ENCODE results near the gene PAX6. TPM values are rescaled to one million over a fixed set of nuclear protein-coding genes. Genes with fewer than 3 reads are reported as not detected.

PAX6 gene
- total RNA-seq, 2 experiments from 2014 or later = not detected

- POLR2A ChIA-PET = no interaction called here
- Mint-ChIP-seq H3K4me1 (ENCODE audit: low read depth) (peaks cover 33% of the 10 kb centered on the region), H3K27ac (peak overlapping the region; percentile 78), H3K9me3 (ENCODE audit: insufficient read depth) (no peaks in the 10 kb centered on the region), H3K4me3 (peak overlapping the region; percentile 47), H3K27me3 (ENCODE audit: low read depth) (peaks cover 87% of the 10 kb centered on the region), H3K36me3 (ENCODE audit: low read depth) (peaks cover 15% of the 10 kb centered on the region)
- ATAC-seq (no peak), DNase-seq (no peak)
- CTCF ChIA-PET = no interaction called here
Observed at GRCh38 chr11:31805037-31805628, 6.0 kb downstream of the PAX6 start.

DNA sequence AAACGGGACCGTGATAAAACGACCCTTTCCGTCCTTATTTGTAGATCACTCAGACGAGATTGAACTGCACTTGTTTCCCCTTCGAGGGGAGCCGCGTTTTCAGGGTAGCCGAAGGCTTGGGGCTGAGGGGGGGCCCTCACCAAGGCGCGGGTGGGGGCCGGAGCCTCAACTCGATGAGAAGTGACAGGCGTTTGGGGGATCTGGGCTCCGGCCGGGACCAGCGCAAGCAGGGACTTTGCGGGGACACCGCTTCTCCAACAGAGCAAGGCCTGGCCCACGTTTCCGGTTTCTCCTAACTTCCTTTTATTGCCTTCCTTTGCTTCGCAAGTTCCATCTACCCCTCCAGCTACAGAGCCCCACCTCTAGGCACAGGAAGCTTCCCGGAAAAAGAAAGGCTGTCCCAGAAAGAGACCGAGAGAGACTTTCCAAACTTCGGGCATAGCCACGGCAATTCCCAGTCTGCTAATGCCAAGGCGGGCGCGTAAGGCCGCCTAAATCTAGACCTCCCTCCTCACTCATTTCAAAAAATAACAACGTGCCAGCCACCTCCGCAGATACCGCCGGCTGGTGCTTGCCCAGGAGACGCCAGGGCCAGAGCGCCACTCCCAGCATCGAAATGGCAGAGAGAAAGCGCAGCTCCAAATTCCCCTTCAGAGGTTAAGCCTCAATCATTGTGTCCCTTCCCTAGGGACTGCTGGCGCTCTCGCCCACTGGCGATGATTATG, 6.6 kb downstream of the PAX6 start:
- H3K9me3 Mint-ChIP-seq (ENCODE audit: insufficient read depth) = no peaks in the 10 kb centered on the region
- peaks cover 86% of the 10 kb centered on the region for H3K27me3 Mint-ChIP-seq (ENCODE audit: low read depth)
- no peak for ATAC-seq
- ChIA-PET CTCF (interaction anchor here (0.7 kb wide), 1 partner anchor 151 kb away, joined by 3 read pairs; no protein-coding TSS in a partner anchor), POLR2A (no interaction called here)
- peaks cover 17% of the 10 kb centered on the region for H3K36me3 Mint-ChIP-seq (ENCODE audit: low read depth)
- peak overlapping the region; percentile 47 for H3K4me3 Mint-ChIP-seq
- peaks cover 33% of the 10 kb centered on the region for H3K4me1 Mint-ChIP-seq (ENCODE audit: low read depth)
- DNase-seq = no peak
- H3K27ac Mint-ChIP-seq = peak overlapping the region; percentile 78

- DNase-seq (no peak), ATAC-seq (no peak)
- peaks cover 29% of the 10 kb centered on the region for H3K4me1 Mint-ChIP-seq (ENCODE audit: low read depth)
- peaks cover 17% of the 10 kb centered on the region for H3K36me3 Mint-ChIP-seq (ENCODE audit: low read depth)
- ChIA-PET POLR2A (no interaction called here), CTCF (interaction anchor here (0.7 kb wide), 1 partner anchor 150 kb away, joined by 3 read pairs; no protein-coding TSS in a partner anchor)
- peak overlapping the region; percentile 47 for H3K4me3 Mint-ChIP-seq
- H3K27ac Mint-ChIP-seq = peak overlapping the region; percentile 52
- peaks cover 85% of the 10 kb centered on the region for H3K27me3 Mint-ChIP-seq (ENCODE audit: low read depth)
- H3K9me3 Mint-ChIP-seq (ENCODE audit: insufficient read depth) = no peaks in the 10 kb centered on the region
Observed at GRCh38 chr11:31803813-31804311, 7.3 kb downstream of the PAX6 start.

GRCh38 chr11:31802990-31803812, 7.9 kb downstream of the PAX6 start:
- H3K27me3 Mint-ChIP-seq (ENCODE audit: low read depth) = peaks cover 83% of the 10 kb centered on the region
- H3K36me3 Mint-ChIP-seq (ENCODE audit: low read depth) = peaks cover 17% of the 10 kb centered on the region
- ChIA-PET CTCF (interaction anchor here (0.7 kb wide), 1 partner anchor 150 kb away, joined by 3 read pairs; no protein-coding TSS in a partner anchor), POLR2A (no interaction called here)
- H3K4me3 Mint-ChIP-seq = peak overlapping the region; percentile 47
- peak overlapping the region; percentile 47 for H3K27ac Mint-ChIP-seq
- peak; percentile 39 for ATAC-seq
- H3K9me3 Mint-ChIP-seq (ENCODE audit: insufficient read depth) = no peaks in the 10 kb centered on the region
- H3K4me1 Mint-ChIP-seq (ENCODE audit: low read depth) = peaks cover 29% of the 10 kb centered on the region
- no peak for DNase-seq

- POLR2A ChIA-PET = no interaction called here
- peak overlapping the region; percentile 22 for H3K27ac Mint-ChIP-seq
- CTCF ChIA-PET = no interaction called here
- DNase-seq = no peak
- H3K4me3 Mint-ChIP-seq = no peak overlapping the region
- no peaks in the 10 kb centered on the region for H3K9me3 Mint-ChIP-seq (ENCODE audit: insufficient read depth)
- no peak for ATAC-seq
- H3K4me1 Mint-ChIP-seq (ENCODE audit: low read depth) = peaks cover 32% of the 10 kb centered on the region
- peaks cover 81% of the 10 kb centered on the region for H3K27me3 Mint-ChIP-seq (ENCODE audit: low read depth)
- peaks cover 20% of the 10 kb centered on the region for H3K36me3 Mint-ChIP-seq (ENCODE audit: low read depth)
Observed at GRCh38 chr11:31802609-31802989, 8.5 kb downstream of the PAX6 start.

GRCh38 chr11:31802000-31802551, 9.0 kb downstream of the PAX6 start:
- H3K4me1 Mint-ChIP-seq (ENCODE audit: low read depth) = peaks cover 32% of the 10 kb centered on the region
- CTCF ChIA-PET = no interaction called here

GRCh38 chr11:31801298-31801702, 9.8 kb downstream of the PAX6 start:
- ChIA-PET CTCF (no interaction called here), POLR2A (no interaction called here)
- H3K27me3 Mint-ChIP-seq (ENCODE audit: low read depth) = peaks cover 78% of the 10 kb centered on the region
- no peaks in the 10 kb centered on the region for H3K9me3 Mint-ChIP-seq (ENCODE audit: insufficient read depth)
- no peak for DNase-seq
- peaks cover 32% of the 10 kb centered on the region for H3K4me1 Mint-ChIP-seq (ENCODE audit: low read depth)
- peaks cover 23% of the 10 kb centered on the region for H3K36me3 Mint-ChIP-seq (ENCODE audit: low read depth)
- no peak for ATAC-seq
- no peak overlapping the region for H3K4me3 Mint-ChIP-seq
- no peak overlapping the region for H3K27ac Mint-ChIP-seq

More at GRCh38 chr11:31802000-31802551, 9.0 kb downstream of the PAX6 start:
- DNase-seq (no peak), ATAC-seq (no peak)
- POLR2A ChIA-PET = no interaction called here
- Mint-ChIP-seq H3K27me3 (ENCODE audit: low read depth) (peaks cover 78% of the 10 kb centered on the region), H3K4me3 (no peak overlapping the region), H3K27ac (no peak overlapping the region), H3K36me3 (ENCODE audit: low read depth) (peaks cover 20% of the 10 kb centered on the region), H3K9me3 (ENCODE audit: insufficient read depth) (no peaks in the 10 kb centered on the region)

DNA sequence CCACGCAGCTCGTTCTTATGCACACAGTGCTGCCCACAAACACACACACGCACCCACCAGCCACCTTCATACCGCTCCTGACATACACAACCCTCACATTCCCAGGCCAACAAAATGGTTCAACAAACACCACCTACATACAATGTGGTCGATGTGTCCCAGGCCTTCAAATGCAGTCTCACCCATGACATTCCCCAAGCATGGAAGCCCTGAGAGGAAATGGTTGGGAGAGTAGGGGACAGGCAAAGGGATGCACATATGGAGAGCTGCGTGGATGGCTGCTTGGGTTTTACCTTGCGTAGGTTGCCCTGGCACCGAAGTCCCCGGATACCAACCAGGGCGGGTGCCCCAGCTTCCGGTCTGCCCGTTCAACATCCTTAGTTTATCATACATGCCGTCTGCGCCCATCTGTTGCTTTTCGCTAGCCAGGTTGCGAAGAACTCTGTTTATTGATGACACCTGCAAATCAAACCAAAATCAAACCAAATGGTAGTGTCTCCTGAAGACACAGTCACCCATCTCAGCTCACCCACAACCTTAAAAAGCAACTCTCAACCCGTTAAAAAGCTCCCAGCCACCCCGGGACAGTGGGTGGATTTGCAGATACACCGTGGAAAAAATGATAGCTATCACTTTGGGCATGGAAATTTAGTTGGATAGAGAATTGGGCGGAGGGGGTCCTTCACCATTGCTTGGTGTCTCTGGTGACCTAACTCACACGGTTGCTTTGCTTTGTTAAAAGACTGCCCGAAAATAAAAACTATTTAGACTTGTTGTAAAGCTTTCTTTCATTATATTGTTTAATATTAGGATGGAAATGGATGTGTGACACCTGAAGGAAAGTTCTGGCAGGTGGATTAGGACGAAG, 10.5 kb downstream of the PAX6 start:
- Mint-ChIP-seq H3K27me3 (ENCODE audit: low read depth) (peaks cover 83% of the 10 kb centered on the region), H3K4me1 (ENCODE audit: low read depth) (peaks cover 32% of the 10 kb centered on the region), H3K4me3 (peak overlapping the region; percentile 2), H3K27ac (peak overlapping the region; percentile 17), H3K36me3 (ENCODE audit: low read depth) (peaks cover 23% of the 10 kb centered on the region), H3K9me3 (ENCODE audit: insufficient read depth) (no peaks in the 10 kb centered on the region)
- ATAC-seq = no peak
- DNase-seq = no peak
- POLR2A ChIA-PET = no interaction called here
- CTCF ChIA-PET = no interaction called here

DNA sequence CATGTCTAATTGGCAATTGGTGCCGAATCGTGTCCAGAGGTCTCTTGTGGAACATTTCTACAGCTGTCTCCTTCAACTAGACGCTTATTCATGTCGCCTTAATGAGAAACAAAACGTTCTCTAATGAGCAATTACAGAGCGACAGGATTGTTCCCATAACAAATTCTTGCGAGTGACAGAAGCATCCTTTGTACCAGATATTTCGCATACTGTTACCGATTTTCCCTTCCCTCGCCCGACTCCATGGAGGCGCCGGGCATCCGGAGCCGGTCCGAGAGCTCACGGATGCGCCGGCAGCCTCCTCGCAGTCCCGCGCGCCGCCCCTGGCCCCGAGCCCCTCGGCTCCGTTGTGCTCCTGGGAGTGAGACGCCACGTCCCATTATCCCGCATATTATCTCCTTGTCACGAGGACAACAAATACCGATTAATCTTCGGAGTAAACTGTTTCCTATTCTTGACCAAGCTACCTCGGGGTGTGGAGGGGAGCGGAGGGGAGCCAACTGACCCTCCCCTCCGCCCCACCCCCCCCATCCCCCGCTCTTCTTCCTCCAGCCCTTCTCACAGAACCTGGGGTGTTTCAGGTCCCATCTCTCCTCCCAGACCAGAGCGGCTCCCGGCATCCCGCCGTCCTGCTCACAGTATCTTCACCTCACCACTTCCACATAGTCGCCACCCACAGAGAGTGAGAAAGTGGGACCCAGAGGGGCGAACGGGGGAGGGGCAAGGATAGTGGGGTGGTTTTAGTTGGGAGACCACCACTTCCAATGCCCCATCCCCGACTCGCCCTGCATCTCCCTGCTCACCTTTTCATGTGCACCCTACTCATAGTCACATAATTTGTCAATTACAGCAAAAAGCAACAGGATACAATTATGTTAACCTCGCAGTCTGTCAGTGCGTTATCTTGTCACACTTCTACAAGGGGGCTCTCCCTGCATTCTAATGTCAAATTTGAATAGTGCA, 11.4 kb downstream of the PAX6 start:
- peak overlapping the region; percentile 2 for H3K4me3 Mint-ChIP-seq
- ChIA-PET CTCF (no interaction called here), POLR2A (no interaction called here)
- H3K27ac Mint-ChIP-seq = no peak overlapping the region
- H3K27me3 Mint-ChIP-seq (ENCODE audit: low read depth) = peaks cover 78% of the 10 kb centered on the region
- H3K36me3 Mint-ChIP-seq (ENCODE audit: low read depth) = peaks cover 21% of the 10 kb centered on the region
- ATAC-seq (no peak), DNase-seq (no peak)
- no peaks in the 10 kb centered on the region for H3K9me3 Mint-ChIP-seq (ENCODE audit: insufficient read depth)
- H3K4me1 Mint-ChIP-seq (ENCODE audit: low read depth) = peaks cover 30% of the 10 kb centered on the region

- CTCF ChIA-PET = interaction anchor here (0.9 to 1.0 kb wide), 2 partner anchors 14 to 24 kb away, joined by 4 to 5 read pairs; no protein-coding TSS in a partner anchor
- Mint-ChIP-seq H3K4me1 (ENCODE audit: low read depth) (peaks cover 21% of the 10 kb centered on the region), H3K27me3 (ENCODE audit: low read depth) (peaks cover 76% of the 10 kb centered on the region), H3K36me3 (ENCODE audit: low read depth) (peaks cover 15% of the 10 kb centered on the region), H3K27ac (no peak overlapping the region), H3K9me3 (ENCODE audit: insufficient read depth) (no peaks in the 10 kb centered on the region), H3K4me3 (no peak overlapping the region)
- DNase-seq (no peak), ATAC-seq (no peak)
- POLR2A ChIA-PET = no interaction called here
Observed at GRCh38 chr11:31798554-31799434, 12.3 kb downstream of the PAX6 start.

All from activated CD8-positive, alpha-beta T cell treated with anti-CD3 and anti-CD28 coated beads, Interleukin-2, amount 10 ng/mL, durations not matched to agents 7 days and 5 days (primary cell).